GM18873 (cell line): ENCODE data around the gene ATP2B2.

Experiments
- ATAC-seq: cut with Tn5 transposase; IDR thresholded peaks from one replicate; pipeline ENCODE4 v1.9.1; 2021; ENCODE audit warnings: mild to moderate bottlenecking, moderate library complexity, moderate number of reproducible peaks; ENCODE audit not compliant: unreplicated experiment, low FRiP score

The ATP2B2 gene

GRCh38 chr3:10513306-10513705, 7.9 kb upstream of the ATP2B2 start:
- no peak for ATAC-seq

DNA sequence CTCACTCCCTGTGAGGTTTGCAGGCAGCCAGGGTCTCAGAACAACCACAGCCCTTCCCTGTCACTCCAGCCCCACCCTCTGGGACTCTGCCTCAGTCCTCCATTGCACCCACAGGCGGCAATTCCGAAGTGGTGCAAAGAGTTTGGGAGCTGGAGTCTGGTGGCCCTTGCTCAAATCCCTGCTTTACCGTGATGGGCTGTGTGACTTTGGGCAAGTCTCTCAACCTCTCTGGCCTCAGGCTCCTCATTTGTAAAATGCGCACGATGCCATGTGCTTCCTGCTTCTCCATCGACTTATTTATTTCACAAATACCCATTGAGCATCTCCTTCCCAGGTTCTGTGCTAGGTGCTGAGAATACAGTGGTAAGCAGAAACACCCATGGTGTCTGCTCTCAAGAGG, 7.3 kb upstream of the ATP2B2 start:
- no peak for ATAC-seq

DNA sequence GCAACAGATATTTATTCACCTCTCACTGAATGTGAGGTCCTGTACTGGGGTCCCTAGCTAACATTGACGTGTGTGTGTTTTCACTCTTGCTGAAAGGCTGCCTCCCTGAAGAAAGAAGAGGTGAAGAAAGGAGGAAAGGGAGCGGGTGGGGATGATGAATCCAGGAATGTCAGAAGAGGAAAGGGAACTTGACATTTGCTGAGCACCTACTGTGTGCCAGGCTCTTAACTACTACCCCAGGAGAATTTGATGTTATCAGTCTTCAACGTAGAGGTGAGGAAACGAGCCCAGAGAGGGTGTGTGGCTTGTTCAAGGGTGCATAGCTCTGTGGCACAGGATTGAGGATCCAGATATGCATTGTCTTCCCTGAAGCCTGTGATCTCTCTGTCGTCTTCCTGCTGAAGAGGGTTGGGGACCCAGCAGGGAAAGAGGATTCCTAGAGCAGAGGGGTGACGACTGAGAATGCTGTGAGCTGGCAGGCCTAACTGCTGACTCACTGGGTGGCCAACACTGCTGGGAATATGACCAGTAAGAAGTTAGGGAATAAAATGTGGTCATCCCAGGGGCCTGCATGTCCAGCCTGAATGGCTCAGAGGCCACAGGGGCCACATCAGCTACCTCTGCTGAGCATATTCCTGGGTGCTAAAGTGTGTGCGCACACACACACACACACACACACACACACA, 6.6 kb upstream of the ATP2B2 start:
- ATAC-seq: no peak

- ATAC-seq: no peak
These were observed 5.5 kb upstream of the ATP2B2 start for GRCh38 chr3:10510743-10511432.

DNA sequence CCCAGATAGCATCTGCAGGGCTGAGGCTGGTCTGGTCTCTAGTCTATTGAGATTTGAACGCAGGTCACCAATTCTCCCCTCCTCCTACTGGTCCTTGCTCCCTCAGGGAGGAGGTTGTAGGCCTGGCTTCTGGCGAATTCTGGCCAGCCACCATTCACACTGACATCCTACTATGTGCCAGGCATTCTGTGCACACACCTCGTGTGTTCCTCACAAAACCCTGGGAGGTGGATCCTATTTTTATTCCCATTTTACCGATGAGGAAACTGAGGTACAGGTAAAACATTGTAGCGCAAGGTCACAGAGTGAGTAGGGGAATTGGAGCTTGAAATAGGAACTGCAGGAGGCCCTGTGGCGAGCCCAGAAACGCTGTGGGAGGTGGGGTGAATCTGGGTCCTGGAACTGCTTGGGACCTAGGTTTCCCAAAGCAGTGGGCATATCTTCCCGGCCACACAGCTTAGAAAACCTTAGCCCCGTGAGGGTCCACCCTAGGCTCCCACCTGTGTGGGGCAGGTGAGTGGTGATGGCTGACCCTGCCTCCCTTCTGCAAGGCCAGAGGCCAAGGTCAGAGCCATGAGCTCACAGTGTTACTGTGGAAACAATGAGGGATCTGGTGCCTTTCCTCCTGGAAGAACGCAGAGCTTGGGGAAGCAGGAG, 4.8 kb upstream of the ATP2B2 start:
- no peak for ATAC-seq

DNA sequence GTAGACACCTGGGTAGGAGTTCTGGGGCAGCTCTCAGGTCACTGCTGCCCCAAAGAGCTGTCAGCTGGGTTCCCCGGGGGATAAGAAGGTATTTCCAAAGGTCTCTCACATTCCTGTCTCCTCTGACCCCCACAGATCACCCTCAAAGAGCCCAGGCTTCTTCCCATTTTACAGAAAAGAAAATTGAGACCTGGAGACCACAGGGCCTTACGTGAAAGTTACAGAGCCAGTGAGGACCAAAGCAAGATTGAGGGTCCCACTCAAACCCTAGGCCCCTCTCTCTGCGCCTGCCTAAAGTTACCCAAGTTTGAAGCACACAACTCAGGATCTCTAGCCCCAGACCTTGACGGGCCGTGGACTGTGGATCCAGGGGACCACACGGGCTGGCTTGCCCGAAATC, 3.9 kb upstream of the ATP2B2 start:
- ATAC-seq: no peak

DNA sequence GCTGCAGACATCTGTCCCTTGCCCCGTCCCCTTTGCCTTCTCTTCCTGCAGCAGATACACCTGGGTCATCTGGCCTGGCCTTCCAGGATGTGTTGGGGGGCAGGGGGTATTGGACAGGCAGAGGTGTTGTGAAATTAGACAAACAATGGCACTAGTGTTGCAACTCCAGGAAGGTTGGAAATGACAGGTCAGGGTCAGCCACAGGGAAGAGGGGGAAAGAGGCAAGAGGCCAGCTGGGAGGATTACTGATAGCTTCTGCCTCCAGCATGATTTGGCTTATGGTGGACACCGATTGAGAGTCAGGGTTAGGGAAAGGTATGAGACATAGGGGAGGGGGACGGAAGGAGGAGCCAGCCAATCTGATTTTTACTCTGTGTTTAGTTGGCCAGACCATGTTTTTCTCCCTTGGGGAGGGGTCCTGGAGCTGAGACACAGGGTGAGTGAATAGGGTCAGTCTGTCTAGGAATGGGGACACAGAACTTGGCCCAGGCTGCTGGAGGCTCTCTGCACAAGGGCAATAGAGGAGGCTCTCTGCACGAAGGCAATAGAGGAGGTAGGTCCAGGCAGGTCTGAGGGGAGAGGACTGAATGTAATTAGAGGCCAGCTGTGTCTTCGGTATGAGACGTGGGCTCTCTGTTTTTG, 3.4 kb upstream of the ATP2B2 start:
- no peak for ATAC-seq

- ATAC-seq: no peak
These were observed 2.8 kb upstream of the ATP2B2 start for GRCh38 chr3:10508235-10508618.

GRCh38 chr3:10507331-10507730, 1.9 kb upstream of the ATP2B2 start:
- no peak for ATAC-seq

- no peak for ATAC-seq
These were observed 1.3 kb upstream of the ATP2B2 start for GRCh38 chr3:10506696-10507095.

DNA sequence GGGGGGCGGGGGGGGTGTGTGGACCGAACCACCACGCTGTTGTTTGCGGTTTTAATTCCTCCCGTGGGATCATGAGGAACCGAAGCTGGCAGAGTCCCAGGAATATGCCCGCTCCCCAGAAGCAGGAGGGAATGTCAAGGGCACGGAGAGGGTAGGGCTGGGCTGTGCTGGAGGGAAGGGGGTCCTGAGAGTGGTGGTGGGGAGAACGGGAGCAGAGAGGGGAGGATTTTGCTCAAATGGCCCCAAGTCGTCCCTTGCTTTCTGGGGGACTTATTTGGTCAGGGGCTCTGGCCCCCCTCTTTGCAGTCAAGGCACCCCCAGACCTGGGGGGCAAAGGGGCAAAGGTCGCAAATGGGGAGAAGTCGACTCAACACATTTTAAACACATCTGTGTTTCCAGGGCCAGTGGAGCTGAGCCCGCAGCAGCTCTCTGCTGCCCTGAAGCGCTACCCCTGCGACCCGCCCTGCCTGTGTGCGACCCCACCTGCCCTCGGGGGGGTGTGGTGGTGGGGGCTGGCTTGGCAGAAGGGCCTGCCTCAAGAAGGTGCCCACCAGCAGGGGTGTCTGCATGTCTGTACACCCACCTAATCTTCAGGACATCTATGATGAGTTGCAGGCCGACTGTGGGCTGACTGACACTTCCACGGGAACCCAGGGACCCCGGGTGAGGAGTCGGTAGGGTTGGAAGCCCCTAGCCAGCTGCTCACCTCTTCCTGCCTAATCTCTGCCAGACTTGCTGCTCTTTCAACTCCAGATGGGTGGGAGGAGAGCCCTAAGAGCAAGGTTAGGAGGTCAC, 602 bp upstream of the ATP2B2 start:
- no peak for ATAC-seq

- ATAC-seq: no peak
These were observed 976 bp downstream of the ATP2B2 start for GRCh38 chr3:10504171-10505049.

- ATAC-seq: no peak
These were observed 2.1 kb downstream of the ATP2B2 start for GRCh38 chr3:10503217-10503796.

GRCh38 chr3:10502185-10502880, 3.1 kb downstream of the ATP2B2 start:
- ATAC-seq: no peak

DNA sequence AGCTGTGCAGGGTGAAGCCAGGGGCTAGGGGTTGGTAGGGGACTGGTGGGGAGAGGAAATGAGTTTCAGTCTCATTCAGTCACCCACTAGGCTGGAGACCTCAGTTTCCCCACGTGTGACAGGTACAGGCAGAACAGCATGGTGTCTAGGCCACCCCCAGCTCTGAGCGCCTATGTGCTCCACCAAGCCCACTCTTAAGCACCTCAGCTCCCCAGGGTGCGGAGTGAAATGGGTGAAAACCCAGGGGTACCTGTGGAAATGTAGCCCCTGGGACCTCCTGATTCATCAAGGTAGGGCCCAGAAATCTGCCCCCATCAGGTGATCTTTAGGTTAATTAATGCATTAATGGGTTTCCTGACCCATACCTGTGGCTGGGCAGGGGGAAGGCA, 3.7 kb downstream of the ATP2B2 start:
- no peak for ATAC-seq

DNA sequence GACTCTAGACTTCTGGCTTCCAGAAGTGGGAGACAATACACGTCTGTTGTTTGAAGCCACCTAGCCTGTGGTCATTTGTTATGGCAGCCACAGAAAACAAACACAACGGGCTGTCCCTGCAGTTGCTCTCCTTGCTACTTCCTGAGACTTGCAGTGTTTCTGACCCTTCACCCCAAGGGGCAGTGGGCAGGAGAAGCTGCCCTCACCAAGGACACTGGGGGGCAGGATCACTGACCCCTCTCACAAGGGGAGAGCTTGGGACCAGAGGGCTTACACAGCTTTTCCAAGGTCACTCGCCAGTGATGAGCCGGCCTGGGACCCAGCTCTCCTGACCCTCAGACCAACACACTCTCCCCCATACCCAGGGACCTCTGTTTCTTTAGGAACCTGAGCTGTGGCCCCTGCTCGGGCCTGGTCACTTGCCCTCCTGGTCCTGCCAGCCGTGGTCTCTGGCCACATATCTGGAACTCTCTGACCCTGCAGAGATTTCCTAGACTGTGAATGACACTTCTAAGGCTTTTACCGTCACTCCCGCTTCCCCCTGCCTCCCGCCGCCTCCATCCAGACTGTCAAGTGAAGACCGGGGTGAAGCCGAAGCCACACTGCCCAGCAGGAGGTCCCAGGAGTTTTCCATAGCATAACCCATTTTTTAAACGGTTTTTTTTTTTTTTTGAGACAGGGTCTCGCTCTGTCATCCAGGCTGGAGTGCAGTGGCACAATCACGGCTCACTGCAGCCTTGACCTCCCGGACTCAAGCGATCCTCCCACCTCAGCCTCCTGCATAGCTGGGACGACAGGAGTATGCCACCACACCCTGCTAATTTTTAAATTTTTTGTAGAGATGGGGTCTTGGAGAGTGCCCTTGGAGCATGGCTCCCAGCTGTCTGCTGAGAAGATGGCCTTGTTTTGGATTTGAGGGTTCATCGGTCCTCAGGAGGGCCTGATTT, 4.4 kb downstream of the ATP2B2 start:
- no peak for ATAC-seq

DNA sequence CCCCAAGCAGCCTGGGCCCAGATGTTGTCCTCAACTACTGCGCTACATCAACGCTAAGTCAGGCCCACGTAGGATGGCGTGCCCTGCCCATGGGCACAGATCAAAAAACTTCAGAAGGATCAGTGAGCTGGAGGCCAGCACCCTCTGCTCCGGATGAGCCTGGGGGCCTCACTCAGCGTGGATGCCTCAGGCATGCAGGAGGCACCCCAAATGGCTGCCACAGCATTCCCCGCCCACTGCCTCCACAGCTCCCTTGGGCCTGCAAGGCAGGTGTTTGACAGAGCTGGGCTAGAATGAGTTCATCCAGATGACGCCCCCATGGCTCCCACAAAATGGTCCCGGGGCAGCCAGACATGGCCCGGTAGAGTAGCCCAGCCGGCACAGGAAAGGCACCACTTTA, 7.1 kb downstream of the ATP2B2 start:
- ATAC-seq: no peak

DNA sequence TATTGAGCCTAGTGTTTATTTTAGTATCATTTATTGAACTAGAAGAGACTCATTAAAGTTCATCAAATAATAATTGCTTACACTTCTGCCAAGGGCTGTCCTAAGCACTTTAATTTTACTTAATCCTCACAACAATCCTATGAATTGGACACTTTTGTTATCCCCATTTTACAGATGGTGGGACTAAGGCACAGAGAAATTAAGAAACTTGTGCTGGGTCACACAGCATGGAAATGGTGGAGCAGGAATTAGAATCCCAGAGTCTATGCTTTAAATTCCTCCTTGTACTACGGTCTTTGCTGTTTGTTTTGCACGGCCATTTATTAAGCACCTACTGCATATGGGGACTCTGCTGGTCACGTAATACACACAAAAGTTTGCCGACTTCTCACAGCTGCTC, 7.9 kb downstream of the ATP2B2 start:
- ATAC-seq: no peak
